Fibroblast of mammary gland (primary cell): Measurements from ENCODE around the gene SUV39H1.

Experiments
- DNase-seq: peaks from one replicate; pipeline ENCODE4 v3.0.0-alpha.2; 2010; ENCODE audit warnings: low read depth
- H3K4me3 ChIP-seq: 2 replicates; pipeline ENCODE4 v1.5.1; 2011; ENCODE audit warnings: low read depth, mild to moderate bottlenecking, low read length, moderate library complexity; ENCODE audit not compliant: control insufficient read depth
- TF ChIP-seq, protein P1 (sequence below): conservative IDR thresholded peaks from 2 replicates; pipeline ENCODE4 v1.5.1; 2011; ENCODE audit warnings: low read depth, low read length, inconsistent platforms; ENCODE audit not compliant: control insufficient read depth, insufficient read depth

The SUV39H1 gene

DNA sequence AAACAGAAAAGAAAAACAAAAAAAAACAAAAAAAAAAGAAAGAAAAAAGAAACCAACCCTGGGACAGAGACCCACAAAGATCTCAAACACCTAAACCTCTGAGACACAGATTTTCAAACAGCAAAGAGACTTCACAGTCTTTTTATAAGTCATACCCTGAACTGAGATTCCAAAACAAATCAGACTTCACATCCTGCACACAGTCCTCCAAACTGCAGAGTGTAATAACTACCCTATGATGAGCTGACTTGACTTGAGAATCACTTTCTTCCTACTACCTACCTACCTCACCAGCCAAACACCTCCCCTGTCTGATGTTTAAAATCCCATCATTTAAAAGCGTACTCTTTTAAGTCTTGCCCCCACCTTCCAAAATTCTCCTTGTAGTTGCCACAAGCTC lies 39.8 kb downstream of the SUV39H1 start:
- DNase-seq = no peak
- H3K4me3 ChIP-seq = no peak overlapping the region
- TF ChIP-seq, protein P1, sequence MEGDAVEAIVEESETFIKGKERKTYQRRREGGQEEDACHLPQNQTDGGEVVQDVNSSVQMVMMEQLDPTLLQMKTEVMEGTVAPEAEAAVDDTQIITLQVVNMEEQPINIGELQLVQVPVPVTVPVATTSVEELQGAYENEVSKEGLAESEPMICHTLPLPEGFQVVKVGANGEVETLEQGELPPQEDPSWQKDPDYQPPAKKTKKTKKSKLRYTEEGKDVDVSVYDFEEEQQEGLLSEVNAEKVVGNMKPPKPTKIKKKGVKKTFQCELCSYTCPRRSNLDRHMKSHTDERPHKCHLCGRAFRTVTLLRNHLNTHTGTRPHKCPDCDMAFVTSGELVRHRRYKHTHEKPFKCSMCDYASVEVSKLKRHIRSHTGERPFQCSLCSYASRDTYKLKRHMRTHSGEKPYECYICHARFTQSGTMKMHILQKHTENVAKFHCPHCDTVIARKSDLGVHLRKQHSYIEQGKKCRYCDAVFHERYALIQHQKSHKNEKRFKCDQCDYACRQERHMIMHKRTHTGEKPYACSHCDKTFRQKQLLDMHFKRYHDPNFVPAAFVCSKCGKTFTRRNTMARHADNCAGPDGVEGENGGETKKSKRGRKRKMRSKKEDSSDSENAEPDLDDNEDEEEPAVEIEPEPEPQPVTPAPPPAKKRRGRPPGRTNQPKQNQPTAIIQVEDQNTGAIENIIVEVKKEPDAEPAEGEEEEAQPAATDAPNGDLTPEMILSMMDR = no peak

DNA sequence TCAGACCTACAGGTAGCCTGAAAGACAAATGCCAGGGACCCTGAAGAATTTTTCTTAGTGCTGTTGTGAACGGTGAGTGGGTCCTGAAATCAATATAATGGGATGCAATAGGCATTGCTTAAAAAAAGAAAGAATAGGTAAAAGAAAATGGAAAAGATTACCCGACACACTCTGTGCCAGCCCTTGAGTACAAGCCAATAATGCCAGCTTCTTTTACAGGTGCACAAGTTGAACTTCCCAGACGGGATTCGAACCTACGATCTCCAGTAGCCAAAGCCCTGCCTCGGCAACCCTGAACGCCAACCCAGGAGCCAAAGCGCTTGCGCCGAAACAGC lies 40.3 kb downstream of the SUV39H1 start:
- no peak for DNase-seq
- H3K4me3 ChIP-seq = peak overlapping the region; percentile 35
- TF ChIP-seq, protein P1 = no peak

DNA sequence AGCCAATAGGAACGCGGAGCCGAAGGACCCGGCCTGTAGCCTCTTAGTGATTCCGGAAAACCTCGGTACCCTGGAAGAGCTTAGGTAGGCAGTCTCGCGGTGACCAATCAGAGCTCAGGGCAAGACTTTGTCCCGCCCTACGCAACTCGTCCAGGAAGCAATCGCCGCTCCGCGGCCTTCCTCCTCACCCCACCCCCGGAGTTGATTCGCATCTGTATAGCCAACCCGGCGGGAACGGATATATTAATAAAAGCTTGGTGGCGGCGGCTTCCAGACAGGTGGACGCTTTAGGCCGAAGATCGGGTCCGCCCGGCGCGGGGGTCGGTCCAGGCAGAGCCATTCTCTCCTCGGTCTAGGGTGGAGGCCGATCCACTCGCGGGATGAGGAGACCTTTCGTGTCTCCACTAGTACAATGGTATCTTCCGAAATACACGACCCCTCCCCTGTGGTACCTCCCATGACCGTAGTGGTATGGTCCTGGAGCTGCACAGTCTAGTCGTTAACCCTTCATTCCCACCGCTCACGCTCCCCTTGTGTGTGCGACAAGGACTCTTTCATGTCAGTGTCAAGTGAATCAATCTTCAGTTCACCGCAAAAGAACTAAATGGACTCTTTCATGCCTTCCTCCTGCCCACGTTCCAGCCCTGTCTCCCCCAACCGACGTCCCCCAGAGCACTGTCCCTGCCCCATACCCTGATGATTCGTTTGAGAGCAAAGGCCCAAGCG lies 40.8 kb downstream of the SUV39H1 start:
- peak; percentile 97 for DNase-seq
- H3K4me3 ChIP-seq = peak overlapping the region; percentile 66
- TF ChIP-seq, protein P1 = no peak

DNA sequence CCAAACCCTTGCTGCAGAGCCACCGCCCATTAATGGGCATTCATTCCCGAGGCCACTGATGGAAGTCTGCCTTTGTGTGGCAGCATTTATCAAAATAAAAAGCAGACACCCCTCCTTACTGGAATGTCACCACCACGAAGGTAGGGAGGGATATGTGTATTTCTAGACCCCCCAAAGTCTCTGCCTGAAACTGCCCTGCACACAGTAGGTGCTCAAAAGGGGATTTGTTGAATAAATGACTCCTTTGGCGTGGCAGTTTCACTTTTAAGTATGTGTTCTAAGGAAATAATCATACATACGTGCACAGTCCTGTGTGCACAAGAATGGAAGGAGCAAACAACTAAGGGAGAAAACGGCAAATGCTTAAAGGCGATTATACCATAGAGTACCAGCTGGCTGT lies 41.4 kb downstream of the SUV39H1 start:
- TF ChIP-seq, protein P1 = no peak
- no peak for DNase-seq
- H3K4me3 ChIP-seq = peak overlapping the region; percentile 66

DNA sequence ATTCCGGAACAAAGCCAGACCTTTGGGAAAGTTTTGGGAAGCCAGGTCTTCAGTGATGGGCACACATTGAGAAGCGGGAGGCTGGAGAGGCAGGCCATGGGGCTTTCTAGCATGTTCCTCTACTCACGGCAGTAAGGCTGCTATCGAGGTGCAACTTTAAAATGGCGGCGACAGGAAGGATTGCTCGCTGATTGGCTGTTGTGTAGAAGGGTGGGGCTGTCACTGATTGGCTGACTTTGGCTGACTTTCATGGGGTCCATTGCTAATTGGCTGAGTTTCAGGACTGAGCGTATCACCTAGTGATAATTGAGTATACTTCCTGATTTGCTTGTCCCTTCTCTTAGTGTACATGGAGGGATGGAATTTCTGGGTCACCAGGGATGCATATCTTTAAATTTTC lies 45.3 kb downstream of the SUV39H1 start:
- TF ChIP-seq, protein P1 = no peak
- no peak for DNase-seq
- H3K4me3 ChIP-seq = no peak overlapping the region

DNA sequence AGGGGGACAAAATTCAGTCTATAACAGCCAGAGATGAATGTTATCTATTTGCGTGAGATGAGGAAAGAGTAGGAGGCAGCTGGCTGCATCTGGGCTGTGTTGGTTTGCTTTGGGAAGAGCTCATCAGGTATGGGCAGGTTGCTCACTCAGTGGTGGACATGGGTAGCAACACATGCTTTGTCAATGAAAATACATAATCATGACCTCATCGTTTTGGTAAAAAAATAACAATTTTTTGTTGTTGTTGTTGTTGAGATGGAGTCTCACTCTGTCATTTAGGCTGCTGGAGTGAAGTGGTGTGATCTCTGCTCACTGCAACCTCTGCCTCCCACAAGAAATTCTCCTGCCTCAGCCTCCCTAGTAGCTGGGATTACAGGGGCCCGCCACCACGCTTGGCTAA lies 48.7 kb downstream of the SUV39H1 start:
- TF ChIP-seq, protein P1 = no peak
- no peak for DNase-seq
- no peak overlapping the region for H3K4me3 ChIP-seq

DNA sequence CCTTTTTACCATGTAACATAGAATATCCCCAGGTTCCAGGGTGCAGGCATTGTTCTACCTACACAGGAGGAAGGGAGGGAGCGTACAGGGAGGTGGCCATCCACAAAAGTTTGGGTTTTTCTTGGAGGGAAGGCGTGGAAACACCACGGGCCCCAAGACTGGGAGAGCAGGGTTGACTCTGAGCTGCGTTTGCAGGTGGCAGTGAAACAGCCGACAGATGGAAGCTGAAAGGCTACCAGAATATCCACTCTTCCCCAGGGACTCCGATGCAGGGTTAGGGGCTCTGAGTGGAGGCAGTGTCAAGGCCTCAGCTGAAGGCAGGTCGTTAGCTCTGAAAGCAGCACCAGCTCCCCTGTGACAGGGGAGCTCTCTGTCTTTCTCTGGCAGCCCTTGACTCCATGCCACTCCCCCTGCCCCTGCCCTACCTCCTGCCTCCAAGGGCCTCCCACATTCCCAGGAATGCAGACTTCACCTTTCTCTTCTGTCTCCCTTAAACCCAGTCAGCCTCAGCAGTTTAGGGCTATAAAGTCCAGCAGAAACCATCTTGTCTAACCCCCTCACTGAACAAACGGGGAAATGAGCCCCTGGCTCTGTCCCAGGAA lies 51.0 kb downstream of the SUV39H1 start:
- TF ChIP-seq, protein P1 = no peak
- no peak overlapping the region for H3K4me3 ChIP-seq
- no peak for DNase-seq
